Fibroblast of skin of abdomen (primary cell): Measurements from ENCODE around the gene KRT83.
"Not testable (repeated sequence)": the region's sequence is repeated elsewhere in the genome, so short reads cannot be mapped to it uniquely, and the experiment has no call there.

ENCODE experiments used
- DNase-seq: peaks from one replicate; pipeline ENCODE4 v3.0.0-alpha.2; 2013

Gene KRT83

GRCh38 chr12:52352951-52353350 lies 31.8 kb upstream of the KRT83 start:
- no peak for DNase-seq

DNA sequence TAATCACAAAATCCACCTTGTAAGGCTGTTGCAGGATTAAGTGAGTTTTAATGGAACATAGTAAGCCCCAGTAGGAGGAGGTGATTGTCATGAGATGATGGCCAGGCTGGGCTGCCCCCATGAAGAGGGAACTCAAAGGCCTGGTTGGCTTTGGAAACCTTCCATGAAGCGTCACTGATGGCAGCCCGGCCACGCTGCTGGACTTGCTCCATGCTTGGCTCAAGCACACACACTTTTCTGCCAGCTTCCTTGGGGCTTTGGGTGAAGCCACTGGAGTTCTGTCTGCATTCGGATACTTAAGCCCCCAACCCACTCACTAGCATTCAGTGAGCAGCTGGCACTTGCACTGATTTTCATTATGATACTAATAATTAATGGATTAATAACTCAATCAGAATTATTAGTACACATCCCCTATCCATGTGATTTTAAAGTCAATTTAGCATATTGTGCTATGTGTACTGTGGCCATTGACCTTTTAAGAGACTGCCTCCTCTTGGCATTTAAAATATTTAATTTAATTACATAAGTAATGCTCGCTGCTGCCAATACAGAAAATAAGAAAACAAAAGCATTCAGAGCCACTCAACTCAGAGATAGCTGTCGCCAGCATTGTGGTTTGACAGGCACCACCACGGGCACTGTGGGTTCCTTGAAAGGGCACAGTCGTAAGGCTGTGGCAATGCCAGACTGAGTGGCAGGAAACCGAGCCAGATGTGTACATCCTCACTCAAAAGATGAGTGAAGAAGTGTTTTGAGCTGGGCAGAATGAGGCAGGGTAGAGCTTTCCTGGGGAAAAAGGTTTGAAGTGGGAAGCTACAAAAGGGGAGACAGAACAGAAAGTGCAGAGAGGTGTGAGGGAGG lies 30.2 kb upstream of the KRT83 start:
- no peak for DNase-seq

GRCh38 chr12:52350786-52351185 lies 29.6 kb upstream of the KRT83 start:
- DNase-seq = no peak

- DNase-seq = no peak
Observed at GRCh38 chr12:52350021-52350620, 28.9 kb upstream of the KRT83 start.

- DNase-seq = no peak
Observed at GRCh38 chr12:52349196-52349595, 28.0 kb upstream of the KRT83 start.

DNA sequence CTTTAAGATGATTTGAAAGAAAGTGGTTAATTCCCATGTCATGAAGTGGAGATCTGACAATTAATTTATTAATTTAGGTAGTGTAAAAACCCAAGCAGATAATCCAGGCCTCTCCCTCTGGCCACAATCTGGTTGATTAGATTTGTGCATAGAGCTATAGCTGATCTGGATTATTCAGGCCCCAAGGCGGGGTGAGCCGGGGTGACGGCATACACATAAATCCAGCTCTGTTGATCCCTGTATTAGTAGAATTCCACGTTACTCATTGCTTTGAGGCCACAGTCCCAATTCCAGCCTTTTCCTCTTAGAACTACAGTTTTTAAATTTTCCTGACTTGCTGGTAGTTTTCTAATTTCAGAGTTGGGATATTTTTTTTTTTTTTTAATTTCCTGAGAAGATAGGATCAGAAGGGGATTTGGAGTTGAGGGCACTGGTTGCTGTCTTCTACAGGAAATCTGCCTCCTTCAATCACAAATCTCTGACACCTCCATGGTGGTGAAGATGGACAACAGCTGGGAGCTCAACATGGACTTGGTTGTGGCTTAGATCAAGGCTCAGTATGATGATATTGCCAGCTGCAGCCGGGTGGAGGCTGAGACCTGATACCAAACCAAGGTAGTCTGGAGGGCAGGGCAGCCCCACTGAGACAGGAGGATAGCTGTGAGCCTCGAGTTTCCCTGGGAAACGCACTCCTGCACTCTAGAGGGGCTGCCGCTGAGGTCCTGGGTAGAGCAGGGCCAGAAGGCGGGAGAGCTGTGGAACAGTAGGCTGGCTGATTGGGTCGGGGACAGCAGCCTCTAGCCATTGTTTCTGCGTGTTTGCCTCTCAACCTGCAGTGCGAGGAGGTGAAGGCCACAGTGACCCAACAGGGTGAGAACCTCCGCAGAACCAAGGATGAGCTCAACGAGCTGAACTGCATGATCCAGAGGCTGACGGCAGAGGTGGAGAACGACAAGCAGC lies 26.6 kb upstream of the KRT83 start:
- no peak for DNase-seq

DNA sequence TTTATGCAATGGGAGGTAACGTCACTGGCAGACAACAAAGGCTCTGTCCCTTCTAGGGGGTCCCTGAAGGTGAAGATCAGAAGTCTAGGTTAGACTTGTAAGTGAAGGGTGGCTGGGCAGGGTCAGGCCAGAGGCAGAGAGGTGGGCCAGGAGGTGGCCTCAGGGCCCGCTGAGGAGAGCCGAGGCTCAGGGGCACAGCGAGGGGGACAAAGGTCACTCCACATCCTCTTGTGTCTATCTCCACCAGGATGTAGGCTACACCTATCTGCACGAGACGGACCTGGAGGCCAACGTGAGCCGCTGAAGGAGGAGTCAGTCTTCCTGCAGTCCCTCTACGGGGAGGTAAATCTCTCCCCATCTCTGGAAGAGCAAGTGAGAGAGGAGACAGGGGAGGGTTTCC lies 25.8 kb upstream of the KRT83 start:
- no peak for DNase-seq

DNA sequence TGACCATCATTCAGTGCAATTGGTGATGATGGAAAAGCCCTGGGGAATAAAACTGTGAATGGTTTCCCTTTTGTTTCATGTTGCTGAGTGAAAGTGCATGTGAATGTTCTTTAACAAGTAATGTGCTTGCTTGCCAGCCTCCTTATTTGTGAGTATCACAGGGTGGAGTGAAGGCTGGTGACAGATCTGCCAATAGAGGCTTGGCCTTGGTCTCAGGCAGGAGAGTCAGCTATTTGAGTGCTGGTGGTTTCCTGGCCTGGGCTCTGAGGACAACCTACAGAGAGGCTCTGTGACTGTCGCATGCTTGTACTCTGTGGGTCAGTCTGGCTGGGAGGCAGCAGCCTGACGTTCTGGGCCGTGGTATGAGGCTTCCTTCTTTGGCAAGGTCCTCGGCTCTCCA lies 25.4 kb upstream of the KRT83 start:
- no peak for DNase-seq

GRCh38 chr12:52345041-52345440 lies 23.8 kb upstream of the KRT83 start:
- DNase-seq = not testable (repeated sequence)

DNA sequence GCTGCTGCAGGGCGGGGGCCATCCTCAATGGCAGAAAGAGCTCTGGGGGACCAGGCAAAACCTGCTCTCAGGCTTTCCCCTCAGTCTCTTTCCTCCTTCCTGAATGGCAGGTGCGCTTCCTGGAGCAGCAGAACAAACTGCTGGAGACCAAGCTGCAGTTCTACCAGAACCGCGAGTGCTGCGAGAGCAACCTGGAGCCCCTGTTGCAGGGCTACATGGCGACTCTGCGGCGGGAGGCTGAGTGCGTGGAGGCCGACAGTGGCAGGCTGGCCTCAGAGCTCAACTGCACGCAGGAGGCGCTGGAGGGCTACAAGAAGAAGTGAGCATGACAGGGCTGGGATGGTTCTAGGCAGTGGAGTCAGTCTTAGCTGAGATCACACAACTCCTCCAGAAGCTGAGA lies 22.9 kb upstream of the KRT83 start:
- no peak for DNase-seq

DNA sequence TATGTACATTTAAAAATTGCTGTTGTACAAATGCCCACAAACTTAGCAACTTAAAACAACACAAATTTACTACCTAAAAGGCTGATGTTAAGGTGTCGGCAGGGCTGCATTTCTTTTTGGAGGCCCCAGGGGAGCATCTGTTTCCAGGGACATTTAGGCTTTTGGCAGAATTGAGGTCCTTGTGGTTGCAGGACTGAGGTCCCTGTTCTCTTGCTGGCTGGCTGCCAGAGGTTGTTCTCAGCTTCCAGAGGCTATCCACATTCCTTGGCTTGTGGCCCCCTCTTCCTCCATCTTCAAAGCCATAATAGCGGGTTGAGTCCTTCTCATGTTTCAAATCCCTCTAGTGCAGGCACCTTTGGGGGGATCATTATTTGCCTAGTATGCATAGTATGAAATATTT lies 22.4 kb upstream of the KRT83 start:
- DNase-seq = no peak

DNA sequence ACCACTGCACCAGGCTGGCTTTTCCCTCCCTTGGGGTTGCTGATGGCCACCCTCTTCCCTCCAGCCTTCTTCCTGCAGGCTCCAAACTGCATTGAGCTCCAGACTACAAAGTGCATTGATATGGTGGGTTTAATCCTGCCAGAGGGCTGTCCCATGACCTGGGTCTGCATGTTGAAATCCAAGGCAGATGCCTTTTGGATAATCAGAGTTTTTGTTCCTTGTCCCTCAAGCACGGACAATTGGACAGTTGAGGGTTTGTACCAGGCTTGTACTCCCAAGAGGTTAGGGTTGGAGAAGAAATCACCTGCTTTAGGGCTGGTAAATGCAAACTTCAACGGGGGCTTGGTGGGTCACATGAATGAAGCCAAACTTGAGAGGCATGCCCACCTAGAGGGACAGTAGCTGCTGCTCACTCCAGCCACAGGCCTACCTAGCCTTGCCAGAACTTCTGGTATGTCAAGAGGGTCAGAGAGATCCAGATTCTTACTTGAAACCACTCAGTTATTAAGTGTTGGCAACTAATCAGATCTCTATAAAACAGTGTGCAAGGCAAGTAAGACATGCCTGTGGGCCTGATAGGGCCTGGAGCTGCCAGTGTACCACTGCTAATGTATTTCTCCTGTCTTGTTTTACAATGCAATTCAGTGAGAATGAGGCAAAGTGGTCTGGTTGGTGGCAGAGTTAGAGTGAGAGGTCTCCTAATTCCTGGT lies 21.7 kb upstream of the KRT83 start:
- no peak for DNase-seq

DNA sequence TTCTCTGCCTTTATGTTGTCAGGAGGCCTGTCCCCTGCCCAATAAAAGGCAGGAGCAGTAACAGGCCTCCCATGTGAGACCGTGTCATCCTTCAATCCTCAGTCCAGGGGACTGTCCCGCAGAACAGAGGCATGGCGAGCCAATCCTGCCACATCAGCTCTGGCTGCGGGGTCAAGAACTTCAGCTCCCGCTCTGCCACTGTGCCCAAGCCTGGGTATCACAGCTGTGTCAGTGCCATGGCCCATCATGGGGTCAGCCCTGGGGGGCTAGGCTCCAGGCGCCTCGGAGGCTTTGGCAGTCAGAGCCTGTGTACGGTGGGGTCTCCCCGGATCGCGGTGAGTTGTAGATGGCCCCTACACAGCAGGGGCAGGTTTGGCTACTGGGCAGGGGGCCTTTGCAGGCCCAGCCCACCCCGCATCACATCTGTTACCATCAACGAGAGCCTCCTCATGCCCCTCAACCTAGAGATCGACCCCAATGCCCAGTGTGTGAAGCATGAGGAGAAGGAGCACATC lies 19.9 kb upstream of the KRT83 start:
- no peak for DNase-seq

- no peak for DNase-seq
Observed at GRCh38 chr12:52338241-52338960, 17.2 kb upstream of the KRT83 start.

- DNase-seq = no peak
Observed at GRCh38 chr12:52337054-52337453, 15.9 kb upstream of the KRT83 start.

DNA sequence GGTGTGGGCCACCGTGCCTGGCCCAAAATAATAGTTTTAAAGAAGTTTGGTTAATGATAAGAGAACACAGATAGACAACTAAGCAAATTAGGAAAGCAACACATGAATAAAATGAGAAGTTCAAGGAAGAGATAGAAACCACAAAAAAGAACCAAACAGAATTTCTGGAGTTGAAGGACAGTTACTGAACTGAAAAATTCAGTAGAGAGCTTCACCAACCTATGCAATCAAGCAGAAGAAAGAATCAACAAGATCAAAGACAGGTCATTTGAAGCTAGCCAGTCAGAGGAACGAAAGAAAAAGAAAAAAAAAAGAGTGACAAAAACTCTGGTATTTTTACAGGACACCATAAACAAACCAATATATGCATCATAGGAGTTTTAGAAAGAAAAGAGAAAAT lies 15.4 kb upstream of the KRT83 start:
- no peak for DNase-seq

DNA sequence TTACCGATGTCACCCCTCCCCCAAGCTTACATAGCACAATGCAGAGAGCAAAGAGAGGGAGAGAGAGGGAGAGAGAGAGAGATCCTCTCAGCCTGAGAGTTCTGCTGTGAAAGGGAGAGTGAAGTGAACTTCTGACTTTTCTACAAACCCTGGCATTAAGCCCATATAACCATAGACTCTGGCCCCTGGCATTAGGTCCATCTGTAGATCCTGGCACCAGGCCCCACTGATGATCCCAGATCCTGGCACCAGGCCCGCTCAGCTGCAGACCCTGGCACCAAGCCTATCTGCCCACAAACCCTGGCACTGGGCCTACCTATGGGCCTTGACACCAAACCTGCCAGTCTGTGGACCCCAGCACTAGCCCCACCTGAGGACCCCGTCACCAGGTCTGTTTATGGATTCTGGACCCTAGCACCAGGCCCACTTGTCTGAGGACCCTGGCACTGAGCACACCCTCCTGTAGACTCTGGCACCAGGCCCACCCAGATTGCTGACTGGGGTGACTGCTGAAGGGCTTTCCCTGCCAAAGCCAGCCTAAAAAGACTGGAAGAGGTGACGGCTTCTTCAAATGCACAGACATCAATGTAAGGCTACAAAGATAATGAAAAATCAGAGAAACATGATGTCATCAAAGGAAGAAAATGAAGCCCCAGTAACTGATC lies 14.5 kb upstream of the KRT83 start:
- no peak for DNase-seq

DNA sequence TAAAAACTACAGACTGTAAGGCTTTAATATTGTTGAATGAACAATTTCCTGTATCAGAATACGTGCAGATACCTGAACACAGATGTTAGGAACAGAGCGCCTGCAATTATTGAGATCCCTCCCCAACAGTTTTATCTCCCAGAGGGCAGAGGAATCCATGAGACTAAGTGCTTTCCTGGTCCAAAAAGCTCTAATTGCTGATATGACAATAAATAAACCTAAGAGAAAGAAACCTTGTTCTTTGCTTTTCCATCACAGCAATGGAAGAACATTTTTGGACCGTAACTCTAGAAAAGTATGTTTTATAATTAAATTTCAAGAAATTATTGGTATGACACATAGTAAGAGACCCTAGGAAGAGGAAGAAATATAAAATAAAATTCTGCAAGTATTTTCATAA lies 13.0 kb upstream of the KRT83 start:
- no peak for DNase-seq

- no peak for DNase-seq
Observed at GRCh38 chr12:52333321-52333720, 12.1 kb upstream of the KRT83 start.

DNA sequence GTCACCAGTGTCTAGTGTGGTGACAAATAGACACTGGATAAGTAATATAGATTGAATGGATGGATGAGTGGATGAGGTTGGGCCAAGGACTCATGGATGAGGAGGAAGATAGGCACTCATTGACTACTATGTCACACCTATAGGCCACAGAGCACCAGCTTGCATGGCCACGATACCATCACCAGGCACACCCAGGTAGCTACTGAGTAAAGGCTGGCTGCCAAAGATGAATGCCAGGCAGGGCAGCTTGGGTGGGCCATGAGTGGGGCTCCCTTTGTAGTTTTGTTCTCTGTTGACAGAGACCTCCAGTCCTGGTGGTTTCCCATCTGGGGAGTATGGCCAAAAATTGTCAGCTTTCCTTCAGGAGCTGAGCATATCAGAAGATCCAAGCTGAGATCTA lies 11.2 kb upstream of the KRT83 start:
- DNase-seq = no peak

DNA sequence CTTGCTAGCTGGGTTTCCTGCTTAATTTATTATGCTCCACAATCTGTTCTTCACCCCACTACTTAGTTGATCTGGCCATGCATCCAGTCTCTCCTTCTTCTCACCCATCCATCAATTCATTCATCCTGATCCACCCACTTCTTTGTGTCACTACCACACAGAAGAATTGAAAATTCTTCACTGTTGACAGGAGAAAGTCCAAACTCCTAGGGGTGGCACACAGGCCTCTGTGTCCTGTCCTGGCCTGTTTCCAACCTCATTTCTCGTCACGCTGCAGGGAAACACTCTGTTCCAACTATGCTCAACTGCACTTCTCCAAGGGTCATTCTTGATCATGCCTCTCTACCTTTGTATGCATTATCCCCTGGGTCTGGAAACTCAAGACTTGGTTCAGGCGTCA lies 10.6 kb upstream of the KRT83 start:
- DNase-seq = no peak
